GM12873 (cell line): ENCODE results near the gene TLCD2.

Source experiments
- CTCF ChIP-seq: IDR thresholded peaks from 2 replicates; pipeline ENCODE4 v1.5.1; 2012; ENCODE audit warnings: low read depth, mild to moderate bottlenecking, moderate library complexity, low read length, control low read depth; ENCODE audit not compliant: insufficient read depth; ENCODE audit errors: missing control alignments

The TLCD2 gene

GRCh38 chr17:1709971-1710806, at the start of gene TLCD2:
Gene TLCD2, minus strand, starts transcription at chr17:1710377. Its CDS starts 135 bp downstream, at chr17:1710242.
- no peak for TF ChIP-seq CTCF

GRCh38 chr17:1759529-1759928, 49.4 kb upstream of the TLCD2 start:
- no peak for TF ChIP-seq CTCF

GRCh38 chr17:1758807-1759206, 48.6 kb upstream of the TLCD2 start:
- TF ChIP-seq CTCF, result no peak

- TF ChIP-seq CTCF, result no peak
Measured at GRCh38 chr17:1755827-1756262, 45.7 kb upstream of the TLCD2 start.

GRCh38 chr17:1755252-1755826, 45.2 kb upstream of the TLCD2 start:
- no peak for TF ChIP-seq CTCF

- no peak for TF ChIP-seq CTCF
Measured at GRCh38 chr17:1754430-1755112, 44.4 kb upstream of the TLCD2 start.
